Endodermal cell (in vitro differentiated cells): Measurements from ENCODE around the gene KIF17. TPM values are rescaled to one million over a fixed set of nuclear protein-coding genes. Genes with fewer than 3 reads are reported as not detected.
A peak's percentile ranks its signal among the peaks of the same experiment; 100 is the strongest.

Experiments used
- DNase-seq: peaks from one replicate; pipeline ENCODE4 v3.0.0-alpha.2; 2017
- H3K27ac ChIP-seq: 2 replicates; pipeline ENCODE4 v1.5.1; 2013; ENCODE audit warnings: mild to moderate bottlenecking, low read depth, low read length, moderate library complexity
- H3K27me3 ChIP-seq: 2 replicates; pipeline ENCODE4 v1.6.1; 2013; ENCODE audit warnings: mild to moderate bottlenecking, low read length, moderate library complexity; ENCODE audit not compliant: insufficient read depth, control insufficient read depth, poor library complexity, severe bottlenecking
- H3K36me3 ChIP-seq: 2 replicates; pipeline ENCODE4 v1.7.0; 2013; ENCODE audit warnings: mild to moderate bottlenecking, low read length, moderate library complexity; ENCODE audit not compliant: control insufficient read depth, insufficient read depth
- H3K4me1 ChIP-seq: one replicate; pipeline ENCODE4 v1.7.0; 2013; ENCODE audit warnings: low read length; ENCODE audit not compliant: control insufficient read depth, insufficient read depth
- H3K4me3 ChIP-seq: 2 replicates; pipeline ENCODE4 v1.5.1; 2013; ENCODE audit warnings: mild to moderate bottlenecking, low read length, moderate library complexity
- H3K9ac ChIP-seq: 2 replicates; pipeline ENCODE4 v1.6.1; 2013; ENCODE audit warnings: mild to moderate bottlenecking, low read length, moderate library complexity; ENCODE audit not compliant: poor library complexity, severe bottlenecking; ENCODE audit errors: extremely low read depth
- H3K9me3 ChIP-seq: 2 replicates; pipeline ENCODE4 v1.6.1; 2013; ENCODE audit warnings: mild to moderate bottlenecking, low read length, moderate library complexity; ENCODE audit not compliant: control insufficient read depth
- H3K27ac Mint-ChIP-seq: 2 replicates; pipeline ENCODE4 v1.8.0; 2020; ENCODE audit warnings: mixed read lengths
- H3K27me3 Mint-ChIP-seq: 2 replicates; pipeline ENCODE4 v1.8.0; 2021; ENCODE audit warnings: mild to moderate bottlenecking, mixed read lengths; ENCODE audit not compliant: insufficient read depth
- H3K36me3 Mint-ChIP-seq: 2 replicates; pipeline ENCODE4 v1.8.0; 2020; ENCODE audit warnings: low read depth, mixed read lengths
- H3K4me1 Mint-ChIP-seq: 2 replicates; pipeline ENCODE4 v1.8.0; 2020; ENCODE audit warnings: mixed read lengths
- H3K4me3 Mint-ChIP-seq: 2 replicates; pipeline ENCODE4 v1.8.0; 2020; ENCODE audit warnings: mild to moderate bottlenecking, moderate library complexity, mixed read lengths
- H3K9me3 Mint-ChIP-seq: 2 replicates; pipeline ENCODE4 v1.8.0; 2020; ENCODE audit warnings: mild to moderate bottlenecking, mixed read lengths
- WGBS, 2 experiments: methylation state at CpG; one replicate each; pipeline versions ENCODE4 v1.1.5 to v1.1.7; 2013; ENCODE audit warnings: missing lambda C conversion rate in 2 of 2, mixed read lengths in 1 of 2; ENCODE audit not compliant: insufficient coverage in 1 of 2, insufficient read length in 1 of 2; 5-methylcytosine and 5-hydroxymethylcytosine counted together
- total RNA-seq, 2 donors: library from RNA; stranded (reverse); fragmentation: NEBNext Ultra II Directional in 1 of 2; extraction: Animal tissue kit (Norgen Biotek cat#: 25700) in 1 of 2; gene quantifications; 2 replicates in 1 of 2; 3 replicates in 1 of 2; pipeline ENCODE4 v1.2.1, GENCODE V29; 2021
- TF ChIP-seq, protein P1 (sequence below): fragments of 200-600 bp; sonication (generic); conservative IDR thresholded peaks from 2 replicates; pipeline ENCODE4 v1.5.0; 2021; ENCODE audit warnings: antibody characterized with exemption, mild to moderate bottlenecking

Gene KIF17
- total RNA-seq, 2 donors from 2014 or later = 4.2 to 8.0 TPM

DNA sequence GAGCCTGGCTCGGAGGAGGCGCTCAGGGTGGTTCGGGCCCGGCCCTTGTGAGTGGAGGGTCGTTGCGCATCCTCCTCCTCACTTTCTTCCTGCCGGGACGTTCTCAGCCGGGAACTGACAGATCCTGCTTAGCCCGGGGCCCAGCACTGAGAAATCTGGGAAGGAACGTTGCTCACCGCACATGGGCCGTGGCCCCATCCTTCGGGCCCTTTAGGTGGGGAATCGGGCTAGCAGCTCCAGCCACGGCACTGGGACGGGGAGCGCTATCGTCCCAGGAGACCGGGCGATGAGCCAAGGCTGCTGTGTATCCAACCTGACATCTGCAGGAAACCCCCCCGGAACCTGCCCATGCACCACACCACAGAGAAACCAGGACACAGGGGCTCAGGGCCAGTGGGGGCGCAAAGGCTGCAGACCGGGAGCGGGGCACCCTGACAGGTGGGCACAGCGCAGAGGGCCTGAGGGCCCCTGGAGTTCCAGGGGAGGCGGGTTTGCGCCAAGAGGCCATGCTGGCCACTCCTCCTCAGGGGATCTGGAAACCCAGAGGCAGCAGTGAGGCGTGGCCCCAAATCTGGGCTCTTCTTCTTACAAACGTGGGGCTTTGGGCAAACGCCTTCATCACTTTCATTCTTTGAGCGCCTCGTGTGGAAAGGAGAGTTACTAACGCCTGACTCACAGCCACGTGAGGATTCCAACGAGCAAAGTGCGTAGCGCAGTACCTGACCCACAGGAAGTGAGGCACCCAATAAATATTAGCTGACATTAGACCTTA is 15.0 kb upstream of the KIF17 start, which contains the start of gene SH2D5:
SH2D5 (minus strand) TSS at position 116 of the 772 bp plus-strand sequence. CDS start 4,659 bp downstream, outside the sequence.
- no peak within 1 kb of the TSS for H3K27ac Mint-ChIP-seq
- peak; percentile 89 for DNase-seq
- peaks cover 13% of the 10 kb centered on the region for H3K36me3 ChIP-seq
- peaks cover 3% of the 10 kb centered on the region for H3K4me1 ChIP-seq
- H3K9me3 ChIP-seq = no peaks in the 10 kb centered on the region
- no peaks in the 10 kb centered on the region for H3K9me3 Mint-ChIP-seq
- H3K4me3 ChIP-seq = peak within 1 kb of the TSS; percentile 84
- peak within 1 kb of the TSS; percentile 64 for H3K4me3 Mint-ChIP-seq
- peaks cover 65% of the 10 kb centered on the region for H3K27me3 Mint-ChIP-seq
- H3K27ac ChIP-seq = no peak within 1 kb of the TSS
- WGBS, 2 experiments = 6 to 8% methylated on average over 11 to 38 of the region's 38 CpGs
- TF ChIP-seq, protein P1, sequence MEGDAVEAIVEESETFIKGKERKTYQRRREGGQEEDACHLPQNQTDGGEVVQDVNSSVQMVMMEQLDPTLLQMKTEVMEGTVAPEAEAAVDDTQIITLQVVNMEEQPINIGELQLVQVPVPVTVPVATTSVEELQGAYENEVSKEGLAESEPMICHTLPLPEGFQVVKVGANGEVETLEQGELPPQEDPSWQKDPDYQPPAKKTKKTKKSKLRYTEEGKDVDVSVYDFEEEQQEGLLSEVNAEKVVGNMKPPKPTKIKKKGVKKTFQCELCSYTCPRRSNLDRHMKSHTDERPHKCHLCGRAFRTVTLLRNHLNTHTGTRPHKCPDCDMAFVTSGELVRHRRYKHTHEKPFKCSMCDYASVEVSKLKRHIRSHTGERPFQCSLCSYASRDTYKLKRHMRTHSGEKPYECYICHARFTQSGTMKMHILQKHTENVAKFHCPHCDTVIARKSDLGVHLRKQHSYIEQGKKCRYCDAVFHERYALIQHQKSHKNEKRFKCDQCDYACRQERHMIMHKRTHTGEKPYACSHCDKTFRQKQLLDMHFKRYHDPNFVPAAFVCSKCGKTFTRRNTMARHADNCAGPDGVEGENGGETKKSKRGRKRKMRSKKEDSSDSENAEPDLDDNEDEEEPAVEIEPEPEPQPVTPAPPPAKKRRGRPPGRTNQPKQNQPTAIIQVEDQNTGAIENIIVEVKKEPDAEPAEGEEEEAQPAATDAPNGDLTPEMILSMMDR = peak; percentile 51
- H3K36me3 Mint-ChIP-seq = peaks cover 15% of the 10 kb centered on the region
- H3K27me3 ChIP-seq = peaks cover 47% of the 10 kb centered on the region
- no peak within 1 kb of the TSS for H3K9ac ChIP-seq
- H3K4me1 Mint-ChIP-seq = peaks cover 6% of the 10 kb centered on the region

DNA sequence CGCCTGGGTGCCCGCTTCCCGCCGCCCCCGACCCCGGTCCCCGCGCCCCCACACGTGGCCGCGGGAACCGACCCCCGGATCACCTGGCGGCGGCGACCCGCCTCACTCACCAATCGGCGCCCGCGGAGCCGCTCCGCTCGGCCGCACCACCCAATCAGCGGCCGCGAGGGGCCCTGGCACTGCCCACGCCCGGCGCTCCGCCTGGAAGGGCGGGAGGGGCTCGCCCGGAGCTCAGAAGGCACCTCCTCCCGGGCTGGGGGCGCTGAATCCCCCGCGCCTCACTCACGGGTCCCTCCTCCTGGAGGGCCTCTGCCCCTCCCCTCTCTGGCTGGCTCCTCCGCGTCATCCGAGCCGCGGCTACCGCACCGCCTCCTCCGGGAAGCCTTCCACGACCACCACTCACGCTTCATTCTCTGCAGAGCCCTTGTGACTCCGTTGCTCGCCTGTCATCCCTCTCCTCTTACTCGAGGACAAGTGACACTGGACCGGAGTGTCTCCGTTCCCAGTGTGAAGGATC is 14.3 kb upstream of the KIF17 start:
- peak overlapping the region; percentile 64 for H3K4me3 Mint-ChIP-seq
- Histone ChIP-seq H3K27ac (no peak overlapping the region), H3K27me3 (peaks cover 47% of the 10 kb centered on the region), H3K36me3 (peaks cover 8% of the 10 kb centered on the region), H3K4me1 (peaks cover 3% of the 10 kb centered on the region), H3K9ac (no peak overlapping the region), H3K4me3 (peak overlapping the region; percentile 84), H3K9me3 (no peaks in the 10 kb centered on the region)
- peaks cover 8% of the 10 kb centered on the region for H3K4me1 Mint-ChIP-seq
- H3K27me3 Mint-ChIP-seq = peaks cover 65% of the 10 kb centered on the region
- H3K9me3 Mint-ChIP-seq = no peaks in the 10 kb centered on the region
- peaks cover 8% of the 10 kb centered on the region for H3K36me3 Mint-ChIP-seq
- WGBS, 2 experiments = 0% methylated on average over 15 to 55 of the region's 55 CpGs
- TF ChIP-seq, protein P1 = no peak
- DNase-seq = peak; percentile 94
- H3K27ac Mint-ChIP-seq = no peak overlapping the region

DNA sequence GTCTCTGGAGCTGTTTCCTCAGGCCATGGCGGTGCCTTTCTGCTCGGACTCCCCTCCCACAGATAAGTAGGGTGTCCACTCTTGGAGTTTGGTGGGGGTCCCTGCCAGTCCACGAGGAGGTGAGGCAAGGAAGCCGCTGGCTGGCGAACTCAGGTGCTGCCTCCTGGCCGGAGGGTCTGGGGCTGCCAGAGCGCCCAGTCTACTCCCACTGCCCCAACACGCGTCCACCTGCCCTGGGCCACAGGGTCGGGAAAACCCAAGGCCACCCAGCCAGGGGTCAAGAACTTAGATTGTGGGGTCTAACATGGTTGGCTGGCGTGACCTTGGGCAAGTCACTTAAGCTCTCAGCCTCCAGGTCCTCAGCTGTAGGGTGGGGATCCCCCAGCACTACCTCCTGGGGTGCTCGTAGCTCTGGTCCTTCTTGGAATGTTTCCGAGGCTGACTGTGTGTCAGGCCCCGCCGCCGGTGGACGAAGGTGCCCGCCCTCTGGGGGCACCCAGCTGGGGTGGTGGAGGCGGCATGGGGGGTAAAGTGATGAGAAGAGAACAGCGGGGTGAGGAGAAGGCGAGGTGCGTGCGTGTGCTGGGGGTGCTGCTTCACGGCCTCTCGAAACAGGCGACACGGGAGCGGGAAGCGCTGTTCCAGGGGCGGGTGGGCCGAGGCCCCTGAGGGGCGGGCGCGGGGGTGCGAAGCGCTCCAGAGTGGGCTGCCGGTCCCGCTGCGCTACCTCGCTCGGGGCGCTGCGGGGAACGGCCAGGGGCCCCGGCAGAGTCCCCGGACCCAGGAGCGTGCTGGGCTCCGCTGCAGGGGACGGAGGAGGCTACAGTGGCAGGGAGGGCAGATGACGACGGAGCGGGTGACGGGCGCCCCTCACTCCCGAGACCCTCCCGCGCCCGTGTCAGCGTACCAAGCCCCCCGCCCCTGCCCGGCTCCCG is 13.5 kb upstream of the KIF17 start:
- Histone ChIP-seq H3K4me3 (peak overlapping the region; percentile 17), H3K27me3 (peaks cover 47% of the 10 kb centered on the region), H3K27ac (no peak overlapping the region), H3K9ac (no peak overlapping the region), H3K4me1 (peaks cover 3% of the 10 kb centered on the region), H3K36me3 (peaks cover 4% of the 10 kb centered on the region), H3K9me3 (no peaks in the 10 kb centered on the region)
- Mint-ChIP-seq H3K4me3 (peak overlapping the region; percentile 64), H3K4me1 (peaks cover 8% of the 10 kb centered on the region), H3K36me3 (peaks cover 4% of the 10 kb centered on the region), H3K27ac (no peak overlapping the region), H3K27me3 (peaks cover 65% of the 10 kb centered on the region), H3K9me3 (no peaks in the 10 kb centered on the region)
- DNase-seq = peak; percentile 61
- 24 to 61% methylated on average over 13 to 62 of the region's 62 CpGs for WGBS, 2 experiments
- TF ChIP-seq, protein P1 = no peak
